T-helper 17 cell (primary cell): ENCODE results near the gene RHCE. TPM values are rescaled to one million over a fixed set of nuclear protein-coding genes. Genes with fewer than 3 reads are reported as not detected.
"Not testable (repeated sequence)": the region's sequence is repeated elsewhere in the genome, so short reads cannot be mapped to it uniquely, and the experiment has no call there.

Experiments used
- ATAC-seq: fragments of 150-1000 bp; cut with Tn5 transposase; 2 replicates; pipeline ENCODE4 v1.10.0; 2021; ENCODE audit warnings: mild to moderate bottlenecking, moderate library complexity
- DNase-seq, 3 donors: peaks; one replicate each; pipeline versions ENCODE4 v3.0.0 to v3.0.0-alpha.2; 2020 to 2021
- H3K9me3 ChIP-seq: one replicate; pipeline ENCODE4 v1.7.0; 2013; ENCODE audit warnings: low read length, mild to moderate bottlenecking; ENCODE audit not compliant: control insufficient read depth, poor library complexity, severe bottlenecking
- H3K27ac Mint-ChIP-seq: one replicate; pipeline ENCODE4 v1.8.0; 2022; ENCODE audit warnings: mild to moderate bottlenecking, moderate library complexity, mixed read lengths
- H3K27me3 Mint-ChIP-seq: one replicate; pipeline ENCODE4 v1.8.0; 2022; ENCODE audit warnings: mixed read lengths
- H3K36me3 Mint-ChIP-seq: one replicate; pipeline ENCODE4 v1.8.0; 2022; ENCODE audit warnings: low read depth, mixed read lengths
- H3K4me1 Mint-ChIP-seq: one replicate; pipeline ENCODE4 v1.8.0; 2022; ENCODE audit warnings: mild to moderate bottlenecking, mixed read lengths
- H3K4me3 Mint-ChIP-seq: one replicate; pipeline ENCODE4 v1.8.0; 2022; ENCODE audit warnings: mild to moderate bottlenecking, moderate library complexity, mixed read lengths
- total RNA-seq, 4 donors: library from RNA in 2 of 4; stranded (reverse) in 2 of 4; gene quantifications; one replicate each; pipeline ENCODE4 v1.2.3 and lab custom pipeline; 2022 to 2026

RHCE gene
- total RNA-seq, 2 donors from 2014 or later: not detected

GRCh38 chr1:25445993-25446538, 25.4 kb upstream of the RHCE start:
- Mint-ChIP-seq H3K27me3 (no peaks in the 10 kb centered on the region), H3K4me3 (no peak overlapping the region), H3K4me1 (peaks cover 27% of the 10 kb centered on the region), H3K36me3 (peaks cover 2% of the 10 kb centered on the region), H3K27ac (no peak overlapping the region)
- no peak for DNase-seq
- H3K9me3 ChIP-seq: no peaks in the 10 kb centered on the region
- no peak for ATAC-seq

GRCh38 chr1:25444604-25445003, 24.0 kb upstream of the RHCE start:
- not testable (repeated sequence) for H3K27ac Mint-ChIP-seq, H3K4me3 Mint-ChIP-seq

DNA sequence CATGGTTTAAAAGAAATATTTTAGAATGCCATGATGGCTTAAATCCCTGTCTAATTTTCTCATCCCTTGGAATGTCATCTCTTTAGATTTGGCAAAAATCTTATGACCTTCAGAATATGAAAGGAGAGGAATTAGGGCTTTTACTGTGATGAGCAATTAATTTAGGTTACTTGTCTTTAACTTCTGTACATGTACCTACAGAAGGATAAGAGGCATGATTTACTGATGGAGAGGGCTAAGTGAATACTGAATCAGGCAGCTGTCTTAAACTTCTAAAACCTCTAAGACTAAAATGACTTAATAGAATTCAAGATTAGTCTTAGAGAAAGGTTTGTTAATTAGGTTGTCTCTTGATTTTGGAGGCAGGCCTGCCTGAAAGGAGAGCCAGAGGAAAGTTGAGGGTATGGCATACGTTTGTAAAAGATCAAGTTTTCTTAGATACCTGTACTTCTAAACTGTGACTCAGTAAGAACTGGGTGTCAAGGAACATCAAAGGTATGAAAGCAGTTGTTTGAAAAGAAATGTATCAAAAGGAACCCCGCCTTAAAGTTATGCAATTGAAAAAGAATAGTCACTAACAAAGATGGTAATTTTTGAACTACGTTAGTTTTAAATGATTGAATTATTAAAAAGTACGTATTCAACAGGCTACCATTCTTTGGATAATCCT, 22.5 kb upstream of the RHCE start:
- ATAC-seq (no peak), DNase-seq (no peak)
- Mint-ChIP-seq H3K4me3 (no peak overlapping the region), H3K36me3 (peaks cover 2% of the 10 kb centered on the region), H3K27me3 (no peaks in the 10 kb centered on the region), H3K27ac (no peak overlapping the region), H3K4me1 (peaks cover 26% of the 10 kb centered on the region)
- no peaks in the 10 kb centered on the region for H3K9me3 ChIP-seq

More at GRCh38 chr1:25444604-25445003, 24.0 kb upstream of the RHCE start:
- H3K9me3 ChIP-seq, H3K27me3 Mint-ChIP-seq, DNase-seq, ATAC-seq, H3K36me3 Mint-ChIP-seq: not testable (repeated sequence)
- peaks cover 26% of the 10 kb centered on the region for H3K4me1 Mint-ChIP-seq

- Mint-ChIP-seq H3K36me3 (peaks cover 2% of the 10 kb centered on the region), H3K4me1 (peaks cover 26% of the 10 kb centered on the region), H3K4me3 (no peak overlapping the region), H3K27ac (peak overlapping the region; percentile 62), H3K27me3 (no peaks in the 10 kb centered on the region)
- no peak for ATAC-seq
- H3K9me3 ChIP-seq: no peaks in the 10 kb centered on the region
- no peak for DNase-seq
Observed at GRCh38 chr1:25442178-25442577, 21.6 kb upstream of the RHCE start.

GRCh38 chr1:25439287-25439686, 18.7 kb upstream of the RHCE start:
- Mint-ChIP-seq H3K27me3 (no peaks in the 10 kb centered on the region), H3K36me3 (no peaks in the 10 kb centered on the region), H3K27ac (no peak overlapping the region), H3K4me3 (no peak overlapping the region), H3K4me1 (peaks cover 37% of the 10 kb centered on the region)
- DNase-seq (no peak), ATAC-seq (no peak)
- no peaks in the 10 kb centered on the region for H3K9me3 ChIP-seq

DNA sequence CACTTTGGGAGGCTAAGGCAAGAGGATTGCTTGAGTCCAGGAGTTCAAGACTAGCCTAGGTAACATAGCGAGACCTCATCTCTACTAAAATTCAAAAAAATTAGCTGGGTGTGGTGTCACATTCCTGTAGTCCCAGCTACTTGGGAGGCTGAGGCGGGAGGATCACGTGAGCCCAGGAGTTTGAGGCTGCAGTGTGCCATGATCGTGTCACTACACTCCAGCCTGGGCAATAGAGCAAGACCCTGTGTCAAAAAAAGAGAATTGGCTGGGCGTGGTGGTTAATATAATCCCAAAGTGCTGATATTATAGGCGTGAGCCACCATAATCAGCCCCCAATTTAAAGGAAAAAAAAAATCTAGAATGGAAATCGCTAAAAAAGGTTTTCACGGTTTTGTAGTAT, 17.0 kb upstream of the RHCE start:
- no peak for DNase-seq
- Mint-ChIP-seq H3K4me3 (no peak overlapping the region), H3K4me1 (peaks cover 43% of the 10 kb centered on the region), H3K27me3 (no peaks in the 10 kb centered on the region), H3K27ac (no peak overlapping the region), H3K36me3 (no peaks in the 10 kb centered on the region)
- no peaks in the 10 kb centered on the region for H3K9me3 ChIP-seq
- no peak for ATAC-seq

DNA sequence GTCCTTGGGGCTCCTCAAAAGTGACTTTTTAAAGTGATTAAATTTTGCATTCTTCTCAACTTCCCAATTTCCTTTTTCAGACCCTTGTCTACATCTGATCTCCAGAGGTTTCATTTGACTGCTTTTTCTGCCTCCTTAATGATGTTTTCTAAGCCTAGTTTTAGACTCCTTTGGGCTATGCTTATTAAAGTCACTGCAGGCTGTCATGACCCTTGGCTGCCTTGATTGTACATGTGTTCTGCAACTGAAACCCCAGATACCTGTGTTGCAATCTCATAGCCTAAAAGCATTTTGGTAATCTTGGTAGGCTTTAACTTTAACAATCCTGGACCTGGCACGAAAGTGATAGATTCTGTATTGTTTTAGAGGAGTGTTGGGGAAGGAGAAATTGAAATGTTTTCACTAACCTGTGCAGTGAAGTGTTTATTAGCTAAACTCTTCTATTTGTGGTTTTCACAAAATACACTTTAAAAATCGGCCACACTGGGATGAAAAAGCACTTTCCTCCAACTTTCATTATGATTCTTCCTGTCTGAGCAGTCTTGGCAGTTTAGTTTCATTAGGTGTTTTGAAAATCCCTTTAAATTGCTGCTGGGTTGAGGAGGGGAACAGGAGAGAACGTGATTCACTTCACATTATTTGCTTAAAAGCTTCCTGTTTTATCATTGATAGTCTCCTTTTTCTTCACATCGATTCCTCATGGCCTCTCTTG, 14.9 kb upstream of the RHCE start:
- Mint-ChIP-seq H3K4me1 (peaks cover 39% of the 10 kb centered on the region), H3K4me3 (peak overlapping the region; percentile 68), H3K36me3 (no peaks in the 10 kb centered on the region), H3K27me3 (no peaks in the 10 kb centered on the region), H3K27ac (peak overlapping the region; percentile 79)
- no peaks in the 10 kb centered on the region for H3K9me3 ChIP-seq
- ATAC-seq (no peak), DNase-seq (no peak)

GRCh38 chr1:25433389-25434186, 13.0 kb upstream of the RHCE start:
- no peaks in the 10 kb centered on the region for H3K9me3 ChIP-seq
- Mint-ChIP-seq H3K4me3 (no peak overlapping the region), H3K27ac (peak overlapping the region; percentile 79), H3K27me3 (no peaks in the 10 kb centered on the region), H3K36me3 (no peaks in the 10 kb centered on the region), H3K4me1 (peaks cover 48% of the 10 kb centered on the region)
- no peak for DNase-seq
- ATAC-seq: no peak

DNA sequence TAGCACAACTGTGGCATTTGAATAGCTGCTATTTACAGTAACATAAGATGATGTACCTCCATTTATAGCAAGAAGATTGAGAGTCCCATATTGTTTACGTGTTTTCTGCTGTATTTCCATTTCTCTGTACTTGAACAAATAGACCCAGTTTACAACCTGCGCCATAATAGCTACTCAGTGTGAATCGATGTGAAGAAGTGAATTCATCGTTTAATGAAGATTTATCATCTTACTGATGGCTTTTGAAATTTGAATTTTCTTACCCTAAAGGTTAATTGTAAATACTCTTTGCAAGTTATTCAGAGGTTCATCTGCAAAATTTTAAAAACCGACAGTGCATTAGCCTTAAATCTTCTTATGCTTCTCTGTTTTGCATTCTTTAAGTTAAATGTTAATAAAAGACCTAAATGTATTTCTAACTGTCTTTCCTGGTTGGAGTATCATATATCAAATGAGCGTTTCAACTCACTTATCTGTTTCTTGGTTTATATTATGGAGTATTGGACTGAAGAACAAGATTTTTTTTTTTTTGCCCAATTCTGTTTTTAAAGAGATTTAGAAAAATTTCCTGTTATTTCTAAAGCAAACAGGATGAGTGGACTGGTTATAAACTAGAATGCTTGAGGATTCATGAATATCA, 12.2 kb upstream of the RHCE start:
- Mint-ChIP-seq H3K4me1 (peaks cover 49% of the 10 kb centered on the region), H3K27me3 (no peaks in the 10 kb centered on the region)

GRCh38 chr1:25431955-25432719, 11.5 kb upstream of the RHCE start:
- no peaks in the 10 kb centered on the region for H3K27me3 Mint-ChIP-seq
- ATAC-seq (no peak), DNase-seq (no peak)
- H3K36me3 Mint-ChIP-seq: no peaks in the 10 kb centered on the region
- H3K4me3 Mint-ChIP-seq: peak overlapping the region; percentile 91
- H3K4me1 Mint-ChIP-seq: peaks cover 49% of the 10 kb centered on the region
- H3K9me3 ChIP-seq: no peaks in the 10 kb centered on the region
- peak overlapping the region; percentile 88 for H3K27ac Mint-ChIP-seq

More for the DNA sequence above, 12.2 kb upstream of the RHCE start:
- H3K27ac Mint-ChIP-seq: peak overlapping the region; percentile 79
- no peaks in the 10 kb centered on the region for H3K9me3 ChIP-seq
- H3K36me3 Mint-ChIP-seq: no peaks in the 10 kb centered on the region
- peak overlapping the region; percentile 91 for H3K4me3 Mint-ChIP-seq
- ATAC-seq: no peak
- no peak for DNase-seq

DNA sequence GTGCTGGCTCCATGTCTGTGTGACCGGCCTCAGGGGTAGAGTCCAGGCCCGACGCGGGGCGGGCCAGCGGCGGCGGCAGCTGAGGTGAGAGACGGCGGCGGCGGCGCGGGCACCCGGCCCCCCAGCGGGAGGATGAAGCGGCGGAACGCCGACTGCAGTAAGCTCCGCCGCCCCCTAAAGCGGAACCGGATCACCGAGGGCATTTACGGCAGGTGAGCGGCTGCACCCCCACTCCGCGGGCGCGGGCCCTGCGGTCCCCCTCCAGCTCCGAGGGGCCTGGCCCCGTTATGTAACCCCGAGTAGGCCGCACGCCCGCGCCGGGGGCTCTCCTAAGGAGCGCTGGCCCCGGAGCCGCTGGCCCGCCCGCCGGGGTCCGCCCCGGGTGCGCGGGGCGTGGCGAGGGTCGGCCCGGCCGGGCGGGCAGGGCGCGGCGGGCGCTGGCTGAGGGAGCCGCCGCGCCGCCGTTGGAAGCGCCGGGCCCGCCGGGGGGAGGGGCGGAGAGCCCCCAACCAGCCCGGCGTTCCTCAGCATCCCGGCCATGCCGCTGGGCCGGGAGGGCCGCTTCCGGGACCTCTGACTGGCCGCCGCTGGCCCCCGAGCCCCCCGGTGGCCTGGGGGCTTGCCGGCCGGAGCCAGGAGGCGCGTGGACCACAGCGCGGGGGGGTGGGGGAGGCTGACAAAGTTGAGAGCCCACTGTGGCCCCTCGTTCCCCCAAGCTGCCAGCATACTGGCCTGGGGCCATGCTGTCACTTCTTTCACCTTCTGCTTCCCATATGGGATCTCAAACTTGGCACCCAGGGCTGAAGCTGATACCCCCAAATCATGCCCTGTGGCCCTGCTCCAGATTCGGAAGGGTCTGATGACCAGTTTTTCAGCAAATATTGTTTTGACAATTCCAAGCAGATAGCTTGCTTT, 10.6 kb upstream of the RHCE start:
- H3K4me1 Mint-ChIP-seq: peaks cover 42% of the 10 kb centered on the region
- peak; percentile 56 to 69 (median 65) for DNase-seq
- no peaks in the 10 kb centered on the region for H3K27me3 Mint-ChIP-seq

More for the DNA sequence above, 10.6 kb upstream of the RHCE start:
- Mint-ChIP-seq H3K36me3 (no peaks in the 10 kb centered on the region), H3K27ac (peak overlapping the region; percentile 98), H3K4me3 (peak overlapping the region; percentile 94)
- ATAC-seq: peak; percentile 45
- H3K9me3 ChIP-seq: no peaks in the 10 kb centered on the region
